Caco-2 (cell line): ENCODE data around the gene SETX. TPM values are rescaled to one million over a fixed set of nuclear protein-coding genes. Genes with fewer than 3 reads are reported as not detected.

ENCODE experiments used
- BruUV-seq: library from RNA; stranded (reverse); fragments of 400-500 nt; replicated peaks from 2 replicates; lab custom pipeline; 2021; lab: Mats Ljungman, UMichigan
- CTCF ChIA-PET: fragments of 300-600 bp; sonication (Branson Sonifier 250); formaldehyde crosslinking; loops from one replicate; lab custom pipeline; 2022; ENCODE audit warnings: antibody characterized with exemption; lab: Charles Lee
- POLR2A ChIA-PET: fragments of 300-600 bp; sonication (Branson Sonifier 250); formaldehyde crosslinking; loops from one replicate; lab custom pipeline; 2022; ENCODE audit warnings: antibody characterized with exemption; lab: Charles Lee
- DNase-seq, 2 experiments: peaks; one replicate each; pipeline versions ENCODE4 v3.0.0 to v3.0.0-alpha.2; 2020 to 2022
- H3K27me3 ChIP-seq: replicated peaks from 2 replicates; pipeline ENCODE4 v1.6.0; 2011; ENCODE audit warnings: low read length; ENCODE audit not compliant: control insufficient read depth, insufficient read depth
- H3K36me3 ChIP-seq: 2 replicates; pipeline ENCODE4 v1.5.1; 2011; ENCODE audit warnings: low read length; ENCODE audit not compliant: control insufficient read depth, insufficient read depth
- H3K4me1 ChIP-seq: fragments of 250-450 bp; sonication (Bioruptor Pico); 2 replicates; pipeline ENCODE4 v1.5.1; 2020; ENCODE audit warnings: mild to moderate bottlenecking
- H3K4me3 ChIP-seq: 2 replicates; pipeline ENCODE4 v1.5.1; 2011; ENCODE audit warnings: low read depth, mild to moderate bottlenecking, control low read depth, low read length
- H3K9me3 ChIP-seq: fragments of 250-450 bp; sonication (Bioruptor Pico); 2 replicates; pipeline ENCODE4 v1.5.1; 2020; ENCODE audit warnings: mild to moderate bottlenecking, moderate library complexity
- H3K27ac Mint-ChIP-seq: one replicate; pipeline ENCODE4 v1.8.0; 2022; ENCODE audit warnings: mixed read lengths; ENCODE audit not compliant: unreplicated experiment
- H3K27me3 Mint-ChIP-seq: one replicate; pipeline ENCODE4 v1.8.0; 2022; ENCODE audit warnings: mixed read lengths; ENCODE audit not compliant: insufficient read depth, unreplicated experiment
- H3K36me3 Mint-ChIP-seq: one replicate; pipeline ENCODE4 v1.8.0; 2022; ENCODE audit warnings: mild to moderate bottlenecking, mixed read lengths; ENCODE audit not compliant: insufficient read depth, unreplicated experiment
- H3K4me1 Mint-ChIP-seq: one replicate; pipeline ENCODE4 v1.8.0; 2022; ENCODE audit warnings: low read depth, mixed read lengths; ENCODE audit not compliant: unreplicated experiment
- H3K4me3 Mint-ChIP-seq: one replicate; pipeline ENCODE4 v1.8.0; 2022; ENCODE audit warnings: mild to moderate bottlenecking, moderate library complexity, mixed read lengths; ENCODE audit not compliant: unreplicated experiment
- H3K9me3 Mint-ChIP-seq: one replicate; pipeline ENCODE4 v1.8.0; 2022; ENCODE audit warnings: mixed read lengths; ENCODE audit not compliant: unreplicated experiment
- intact Hi-C: fragments of 100-400 bp; cut with micrococcal nuclease; formaldehyde crosslinking; loops from one replicate; pipeline ENCODE4 v1.10.0; 2022; ENCODE audit not compliant: unreplicated experiment
- total RNA-seq: library from RNA; stranded (reverse); gene quantifications from 2 replicates; pipeline ENCODE4 v1.2.3, GENCODE V29; 2022
- TF ChIP-seq, protein P1 (sequence below), 2 experiments: fragments of 200-600 bp in 1 of 2; IDR thresholded peaks; 1 replicate in 1 of 2; 2 replicates in 1 of 2; pipeline versions ENCODE4 v1.5.1 to v1.8.0; 2011 to 2022; ENCODE audit warnings: antibody characterized with exemption in 1 of 2, control low read depth in 1 of 2, inconsistent platforms in 1 of 2, low read depth in 1 of 2, low read length in 1 of 2, mild to moderate bottlenecking in 1 of 2, moderate library complexity in 1 of 2; ENCODE audit not compliant: insufficient read depth in 1 of 2, severe bottlenecking in 1 of 2, unreplicated experiment in 1 of 2

SETX gene
- total RNA-seq, 1 experiment from 2014 or later, result 31.1 TPM

DNA sequence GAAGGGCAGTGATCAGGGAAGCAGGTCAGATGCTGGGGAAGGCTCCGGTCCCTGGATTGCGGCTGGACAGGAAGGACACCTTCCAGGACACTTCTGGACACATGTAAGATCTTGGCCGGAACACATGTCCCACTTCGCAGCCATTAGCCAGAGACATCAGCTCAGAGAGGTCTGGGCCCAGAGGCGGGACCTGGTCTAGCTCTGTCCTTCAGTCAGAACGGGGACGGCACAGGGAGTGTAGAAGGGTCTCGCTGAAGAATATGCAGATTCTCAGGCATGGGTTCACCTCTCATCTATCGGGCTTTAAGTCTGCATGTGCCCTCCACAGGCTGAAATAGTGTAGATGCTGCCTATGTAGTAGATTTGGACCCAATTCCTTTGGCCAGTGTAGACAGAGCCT lies 119.7 kb downstream of the SETX start:
- intact Hi-C loops, result no loop called here
- CTCF ChIA-PET, result interaction anchor here (1.0 to 1.6 kb wide), 4 partner anchors 62 to 480 kb away, joined by 3 to 14 read pairs (median 4); no protein-coding TSS in a partner anchor

DNA sequence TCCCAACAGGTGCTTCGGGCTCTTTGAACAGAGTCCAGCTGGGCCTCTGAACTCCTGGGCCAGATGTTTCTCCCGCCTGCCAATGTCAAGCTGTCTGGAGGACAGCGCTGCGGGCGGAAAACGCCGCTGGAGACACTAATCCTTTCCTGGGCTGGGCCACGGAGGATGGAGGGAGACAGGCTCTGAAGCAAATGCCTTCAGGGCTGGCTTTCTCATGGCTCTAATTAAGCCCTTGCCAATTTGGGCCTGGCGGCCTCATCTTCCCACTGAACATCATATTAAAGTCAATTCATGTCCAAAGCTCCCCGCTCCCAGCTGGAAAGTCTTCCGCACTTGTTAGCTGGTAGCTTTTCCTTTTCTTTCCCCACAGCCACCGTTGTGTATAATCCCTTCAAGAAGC lies 120.3 kb downstream of the SETX start:
- intact Hi-C loops, result no loop called here
- H3K27me3 ChIP-seq, result no peaks in the 10 kb centered on the region; the same call in 1 of the 2 replicates
- H3K4me1 Mint-ChIP-seq, result no peaks in the 10 kb centered on the region
- H3K4me3 Mint-ChIP-seq, result no peak overlapping the region
- H3K4me3 ChIP-seq, result no peak overlapping the region
- no peak for DNase-seq
- peaks cover 17% of the 10 kb centered on the region for H3K27me3 Mint-ChIP-seq
- BruUV-seq, result no TSS peak
- no peaks in the 10 kb centered on the region for H3K9me3 Mint-ChIP-seq
- no peaks in the 10 kb centered on the region for H3K4me1 ChIP-seq
- no peak overlapping the region for H3K27ac Mint-ChIP-seq
- H3K36me3 Mint-ChIP-seq, result no peaks in the 10 kb centered on the region
- no peaks in the 10 kb centered on the region for H3K9me3 ChIP-seq
- TF ChIP-seq, protein P1, sequence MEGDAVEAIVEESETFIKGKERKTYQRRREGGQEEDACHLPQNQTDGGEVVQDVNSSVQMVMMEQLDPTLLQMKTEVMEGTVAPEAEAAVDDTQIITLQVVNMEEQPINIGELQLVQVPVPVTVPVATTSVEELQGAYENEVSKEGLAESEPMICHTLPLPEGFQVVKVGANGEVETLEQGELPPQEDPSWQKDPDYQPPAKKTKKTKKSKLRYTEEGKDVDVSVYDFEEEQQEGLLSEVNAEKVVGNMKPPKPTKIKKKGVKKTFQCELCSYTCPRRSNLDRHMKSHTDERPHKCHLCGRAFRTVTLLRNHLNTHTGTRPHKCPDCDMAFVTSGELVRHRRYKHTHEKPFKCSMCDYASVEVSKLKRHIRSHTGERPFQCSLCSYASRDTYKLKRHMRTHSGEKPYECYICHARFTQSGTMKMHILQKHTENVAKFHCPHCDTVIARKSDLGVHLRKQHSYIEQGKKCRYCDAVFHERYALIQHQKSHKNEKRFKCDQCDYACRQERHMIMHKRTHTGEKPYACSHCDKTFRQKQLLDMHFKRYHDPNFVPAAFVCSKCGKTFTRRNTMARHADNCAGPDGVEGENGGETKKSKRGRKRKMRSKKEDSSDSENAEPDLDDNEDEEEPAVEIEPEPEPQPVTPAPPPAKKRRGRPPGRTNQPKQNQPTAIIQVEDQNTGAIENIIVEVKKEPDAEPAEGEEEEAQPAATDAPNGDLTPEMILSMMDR (IDR thresholded peaks at IDR 0.05; ENCODE audit: insufficient read depth in 1 of 2, low read depth in 1 of 2, low read length in 1 of 2, severe bottlenecking in 1 of 2, unreplicated experiment in 1 of 2), result no peak
- POLR2A ChIA-PET, result no interaction called here
- CTCF ChIA-PET, result interaction anchor here (1.0 kb wide), 1 partner anchor 65 kb away, joined by 4 read pairs; no protein-coding TSS in a partner anchor
- no peaks in the 10 kb centered on the region for H3K36me3 ChIP-seq

More for the DNA sequence above, 119.7 kb downstream of the SETX start:
- no peaks in the 10 kb centered on the region; the same call in 1 of the 2 replicates for H3K27me3 ChIP-seq
- H3K36me3 ChIP-seq, result no peaks in the 10 kb centered on the region
- Mint-ChIP-seq H3K27me3 (peaks cover 13% of the 10 kb centered on the region), H3K4me1 (no peaks in the 10 kb centered on the region), H3K27ac (no peak overlapping the region), H3K9me3 (no peaks in the 10 kb centered on the region), H3K36me3 (no peaks in the 10 kb centered on the region), H3K4me3 (no peak overlapping the region)
- BruUV-seq, result no TSS peak
- TF ChIP-seq, protein P1 (IDR thresholded peaks at IDR 0.05; ENCODE audit: insufficient read depth in 1 of 2, low read depth in 1 of 2, low read length in 1 of 2, severe bottlenecking in 1 of 2, unreplicated experiment in 1 of 2), result no peak
- H3K4me3 ChIP-seq, result no peak overlapping the region
- POLR2A ChIA-PET, result no interaction called here
- H3K4me1 ChIP-seq, result no peaks in the 10 kb centered on the region; the same call in 1 of the 2 replicates
- DNase-seq, result no peak
- H3K9me3 ChIP-seq, result no peaks in the 10 kb centered on the region

DNA sequence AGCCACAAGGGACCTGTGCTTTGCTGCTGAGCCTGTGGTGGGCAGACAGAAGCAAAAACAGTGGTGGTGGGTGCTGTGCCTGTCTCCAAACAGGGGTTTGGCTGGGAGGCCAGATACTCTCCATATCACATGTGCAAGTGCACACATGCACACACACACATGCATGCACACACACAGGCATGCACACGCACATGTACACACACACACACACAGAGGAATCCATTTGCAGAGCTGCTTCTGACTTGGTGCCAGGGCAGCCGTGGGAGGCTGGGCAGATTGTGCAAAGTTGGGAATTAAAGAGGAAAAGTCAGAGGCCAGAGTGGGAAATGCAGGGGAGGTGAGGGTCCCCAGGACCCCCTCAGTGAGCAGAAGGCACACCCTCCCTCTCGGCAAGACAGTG lies 121.6 kb downstream of the SETX start:
- Histone ChIP-seq H3K4me3 (no peak overlapping the region), H3K36me3 (no peaks in the 10 kb centered on the region), H3K9me3 (no peaks in the 10 kb centered on the region), H3K4me1 (no peaks in the 10 kb centered on the region), H3K27me3 (no peaks in the 10 kb centered on the region; the same call in none of the 2 replicates)
- no peak overlapping the region for H3K27ac Mint-ChIP-seq
- BruUV-seq, result no TSS peak
- ChIA-PET POLR2A (no interaction called here), CTCF (interaction anchor here (0.6 kb wide), 1 partner anchor 59 kb away, joined by 3 read pairs; no protein-coding TSS in a partner anchor)
- H3K9me3 Mint-ChIP-seq, result no peaks in the 10 kb centered on the region
- H3K4me3 Mint-ChIP-seq, result no peak overlapping the region
- DNase-seq, result no peak
- TF ChIP-seq, protein P1 (IDR thresholded peaks at IDR 0.05; ENCODE audit: insufficient read depth in 1 of 2, low read depth in 1 of 2, low read length in 1 of 2, severe bottlenecking in 1 of 2, unreplicated experiment in 1 of 2), result no peak
- H3K4me1 Mint-ChIP-seq, result no peaks in the 10 kb centered on the region
- peaks cover 23% of the 10 kb centered on the region for H3K27me3 Mint-ChIP-seq
- no peaks in the 10 kb centered on the region for H3K36me3 Mint-ChIP-seq
- intact Hi-C loops, result no loop called here
